Measurements from ENCODE around the gene RABL6. TPM values are rescaled to one million over a fixed set of nuclear protein-coding genes. Genes with fewer than 3 reads are reported as not detected.

The RABL6 gene
- total RNA-seq, 1 donor from 2014 or later: 64.1 TPM

- H3K36me3 ChIP-seq: peaks cover 20% of the 10 kb centered on the region
- H3K4me3 ChIP-seq: peak within 1 kb of the TSS; percentile 89
- peak within 1 kb of the TSS; percentile 98 for H3K27ac ChIP-seq (replicated peaks)
- TF ChIP-seq, protein P1, sequence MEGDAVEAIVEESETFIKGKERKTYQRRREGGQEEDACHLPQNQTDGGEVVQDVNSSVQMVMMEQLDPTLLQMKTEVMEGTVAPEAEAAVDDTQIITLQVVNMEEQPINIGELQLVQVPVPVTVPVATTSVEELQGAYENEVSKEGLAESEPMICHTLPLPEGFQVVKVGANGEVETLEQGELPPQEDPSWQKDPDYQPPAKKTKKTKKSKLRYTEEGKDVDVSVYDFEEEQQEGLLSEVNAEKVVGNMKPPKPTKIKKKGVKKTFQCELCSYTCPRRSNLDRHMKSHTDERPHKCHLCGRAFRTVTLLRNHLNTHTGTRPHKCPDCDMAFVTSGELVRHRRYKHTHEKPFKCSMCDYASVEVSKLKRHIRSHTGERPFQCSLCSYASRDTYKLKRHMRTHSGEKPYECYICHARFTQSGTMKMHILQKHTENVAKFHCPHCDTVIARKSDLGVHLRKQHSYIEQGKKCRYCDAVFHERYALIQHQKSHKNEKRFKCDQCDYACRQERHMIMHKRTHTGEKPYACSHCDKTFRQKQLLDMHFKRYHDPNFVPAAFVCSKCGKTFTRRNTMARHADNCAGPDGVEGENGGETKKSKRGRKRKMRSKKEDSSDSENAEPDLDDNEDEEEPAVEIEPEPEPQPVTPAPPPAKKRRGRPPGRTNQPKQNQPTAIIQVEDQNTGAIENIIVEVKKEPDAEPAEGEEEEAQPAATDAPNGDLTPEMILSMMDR (IDR thresholded peaks at IDR 0.05; ENCODE audit: borderline replicate concordance): peak; percentile 10
- peaks cover 64% of the 10 kb centered on the region for H3K4me1 ChIP-seq
- peaks cover 26% of the 10 kb centered on the region for H3K27me3 ChIP-seq (ENCODE audit: low read depth)
- DNase-seq: peak; percentile 99
- intact Hi-C loops (cut with micrococcal nuclease): no loop called here
- H3K9me3 ChIP-seq (replicated peaks): no peaks in the 10 kb centered on the region
Observed at GRCh38 chr9:136849038-136849959, 41.6 kb downstream of the RABL6 start, which contains the start of gene PHPT1. Gene PHPT1, plus strand, starts transcription at chr9:136849409. Its CDS starts 22 bp downstream, at chr9:136849431.

- peaks cover 20% of the 10 kb centered on the region for H3K27me3 ChIP-seq (ENCODE audit: low read depth)
- peak overlapping the region; percentile 89 for H3K4me3 ChIP-seq
- H3K27ac ChIP-seq (replicated peaks): peak overlapping the region; percentile 98
- DNase-seq: no peak
- H3K36me3 ChIP-seq: peaks cover 20% of the 10 kb centered on the region
- intact Hi-C loops (cut with micrococcal nuclease): no loop called here
- H3K4me1 ChIP-seq: peaks cover 60% of the 10 kb centered on the region
- H3K9me3 ChIP-seq (replicated peaks): no peaks in the 10 kb centered on the region
- TF ChIP-seq, protein P1 (IDR thresholded peaks at IDR 0.05; ENCODE audit: borderline replicate concordance): no peak
Observed at GRCh38 chr9:136849960-136850865, 42.5 kb downstream of the RABL6 start.

- intact Hi-C loops (cut with micrococcal nuclease): no loop called here
- peak; percentile 15 for DNase-seq
- TF ChIP-seq, protein P1 (IDR thresholded peaks at IDR 0.05; ENCODE audit: borderline replicate concordance): no peak
- Histone ChIP-seq H3K9me3 (replicated peaks) (no peaks in the 10 kb centered on the region), H3K4me1 (peaks cover 55% of the 10 kb centered on the region), H3K4me3 (peak overlapping the region; percentile 89), H3K36me3 (peaks cover 20% of the 10 kb centered on the region), H3K27ac (replicated peaks) (peak overlapping the region; percentile 98), H3K27me3 (ENCODE audit: low read depth) (peaks cover 12% of the 10 kb centered on the region)
Observed at GRCh38 chr9:136850866-136851775, 43.4 kb downstream of the RABL6 start.

- Histone ChIP-seq H3K27me3 (ENCODE audit: low read depth) (peaks cover 3% of the 10 kb centered on the region), H3K9me3 (replicated peaks) (no peaks in the 10 kb centered on the region), H3K27ac (replicated peaks) (peak within 1 kb of the TSS; percentile 98), H3K36me3 (peaks cover 20% of the 10 kb centered on the region), H3K4me3 (peak within 1 kb of the TSS; percentile 89), H3K4me1 (peaks cover 46% of the 10 kb centered on the region)
- peak; percentile 38 for DNase-seq
- TF ChIP-seq, protein P1 (IDR thresholded peaks at IDR 0.05; ENCODE audit: borderline replicate concordance): no peak
- intact Hi-C loops (cut with micrococcal nuclease): no loop called here
Observed at GRCh38 chr9:136851941-136852663, 44.4 kb downstream of the RABL6 start, which contains the start of gene MAMDC4. Gene MAMDC4, plus strand, starts transcription at chr9:136852346. Its CDS starts 71 bp downstream, at chr9:136852417.

All from left ventricle myocardium inferior (tissue), 1 donor.